Prostate gland (tissue), 2 donors: Measurements from ENCODE around the gene PAPSS1. TPM values are rescaled to one million over a fixed set of nuclear protein-coding genes. Genes with fewer than 3 reads are reported as not detected.

Experiments
- DNase-seq: peaks from one replicate; pipeline ENCODE4 v3.0.0-alpha.2; 2019; ENCODE audit warnings: low spot score
- H3K27ac ChIP-seq, 2 donors: fragments of 200-600 bp; sonication (generic); 2 replicates each; pipeline ENCODE4 v1.5.1; 2017 to 2019
- H3K27me3 ChIP-seq: fragments of 200-600 bp; sonication (generic); replicated peaks from 2 replicates; pipeline ENCODE4 v1.5.1; 2019; ENCODE audit not compliant: insufficient read depth
- H3K36me3 ChIP-seq, 2 donors: fragments of 200-600 bp; sonication (generic); 1 replicate in 1 of 2; 2 replicates in 1 of 2; pipeline versions ENCODE4 v1.5.1 to v1.8.1; 2017 to 2019
- H3K4me1 ChIP-seq: fragments of 200-600 bp; sonication (generic); replicated peaks from 2 replicates; pipeline ENCODE4 v1.5.1; 2019
- H3K4me3 ChIP-seq, 2 donors: fragments of 200-600 bp; sonication (generic); 2 replicates each; pipeline ENCODE4 v1.5.1; 2017 to 2019
- H3K9me3 ChIP-seq: fragments of 200-600 bp; sonication (generic); 2 replicates; pipeline ENCODE4 v1.5.1; 2017
- POLR2A ChIP-seq: fragments of 450-650 bp; IDR thresholded peaks from one replicate; pipeline ENCODE4 v1.6.1; 2016; ENCODE audit warnings: antibody characterized with exemption, mild to moderate bottlenecking
- POLR2AphosphoS5 ChIP-seq: sonication (generic); formaldehyde crosslinking; IDR thresholded peaks from one replicate; pipeline ENCODE4 v1.6.1; 2017; ENCODE audit warnings: antibody characterized with exemption
- WGBS: methylation state at CpG from one replicate; pipeline ENCODE4 v1.1.5; 2018; 5-methylcytosine and 5-hydroxymethylcytosine counted together
- intact Hi-C: fragments of 100-400 bp; cut with DNase I; formaldehyde crosslinking; loops from one replicate; pipeline ENCODE4 v1.14.2; 2022
- total RNA-seq, 2 donors: library from RNA; depleted of rRNA; stranded (reverse); fragments of >200 nt; gene quantifications; one replicate each; pipeline ENCODE4 v1.1.0, GENCODE V29; 2016
- TF ChIP-seq, protein P1 (sequence below), 4 experiments: fragments of 200-600 bp in 2 of 4; fragments of 450-650 bp in 2 of 4; sonication (generic) in 2 of 4; IDR thresholded peaks; 1 replicate in 3 of 4; 2 replicates in 1 of 4; pipeline ENCODE4 v1.5.1; 2016 to 2019; ENCODE audit warnings: antibody characterized with exemption in 4 of 4, mild to moderate bottlenecking in 2 of 4, moderate library complexity in 2 of 4

Gene PAPSS1
- total RNA-seq, 2 donors from 2014 or later: 38.3 to 74.6 TPM

DNA sequence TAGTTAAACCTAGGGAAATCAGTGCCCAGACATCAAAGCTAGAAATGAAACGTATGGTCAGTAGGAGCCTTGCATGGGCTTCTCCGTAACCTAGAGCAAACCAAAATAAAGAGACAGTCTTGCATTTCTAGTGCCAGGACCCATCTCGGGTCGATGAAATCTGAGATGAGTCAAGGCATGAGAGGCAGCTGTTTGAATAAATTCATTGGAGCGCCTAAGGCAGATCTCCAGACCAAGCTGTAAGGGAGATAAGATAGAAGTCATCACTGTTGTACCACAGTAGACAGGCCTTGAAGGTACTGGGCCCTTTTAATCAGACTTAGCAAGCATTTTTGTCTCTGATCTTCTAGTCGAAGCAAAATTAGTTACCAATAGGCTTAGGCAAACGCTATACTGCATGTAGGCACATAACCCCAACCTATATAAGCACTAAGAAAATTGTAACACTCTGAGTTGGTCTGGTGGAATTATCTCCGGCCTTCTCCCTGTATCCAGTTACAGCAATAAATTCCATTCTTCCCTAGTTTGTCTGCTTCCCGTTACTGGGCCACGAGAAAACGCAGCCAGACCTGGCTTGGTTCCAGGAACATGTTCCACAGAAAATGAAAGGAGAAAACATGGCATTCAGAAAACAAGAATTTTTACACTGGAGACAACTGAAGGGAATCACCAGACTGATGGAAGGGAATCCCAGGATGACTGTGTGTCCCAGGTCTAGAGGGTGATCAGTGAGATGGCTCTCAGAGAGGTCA, 21.1 kb upstream of the PAPSS1 start:
- H3K4me1 ChIP-seq: no peaks in the 10 kb centered on the region

DNA sequence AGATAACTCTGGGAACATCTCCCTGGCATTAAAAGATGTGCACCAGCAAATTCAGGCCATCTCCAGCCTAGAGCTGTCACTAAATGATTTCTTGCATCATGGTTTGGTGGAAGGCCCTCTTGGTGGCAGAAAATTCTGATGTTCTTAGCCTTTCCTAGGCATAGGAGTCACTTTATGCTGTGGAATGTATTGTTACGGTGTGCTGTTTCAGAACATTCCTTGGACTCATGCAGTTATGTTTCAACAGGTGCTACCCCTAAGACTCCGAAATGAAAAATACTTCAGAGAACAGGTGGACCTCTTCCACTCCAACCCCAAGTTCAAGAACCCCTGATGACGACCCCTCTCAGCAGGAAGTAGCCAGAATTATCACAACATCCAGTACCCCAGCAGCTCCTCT, 20.3 kb upstream of the PAPSS1 start:
- Histone ChIP-seq H3K36me3 (no peaks in the 10 kb centered on the region), H3K27me3 (no peaks in the 10 kb centered on the region), H3K27ac (peak overlapping the region; percentile 58 to 68), H3K4me1 (no peaks in the 10 kb centered on the region), H3K9me3 (no peaks in the 10 kb centered on the region), H3K4me3 (no peak overlapping the region)
- TF ChIP-seq POLR2AphosphoS5 (no peak), POLR2A (no peak)
- TF ChIP-seq, protein P1, sequence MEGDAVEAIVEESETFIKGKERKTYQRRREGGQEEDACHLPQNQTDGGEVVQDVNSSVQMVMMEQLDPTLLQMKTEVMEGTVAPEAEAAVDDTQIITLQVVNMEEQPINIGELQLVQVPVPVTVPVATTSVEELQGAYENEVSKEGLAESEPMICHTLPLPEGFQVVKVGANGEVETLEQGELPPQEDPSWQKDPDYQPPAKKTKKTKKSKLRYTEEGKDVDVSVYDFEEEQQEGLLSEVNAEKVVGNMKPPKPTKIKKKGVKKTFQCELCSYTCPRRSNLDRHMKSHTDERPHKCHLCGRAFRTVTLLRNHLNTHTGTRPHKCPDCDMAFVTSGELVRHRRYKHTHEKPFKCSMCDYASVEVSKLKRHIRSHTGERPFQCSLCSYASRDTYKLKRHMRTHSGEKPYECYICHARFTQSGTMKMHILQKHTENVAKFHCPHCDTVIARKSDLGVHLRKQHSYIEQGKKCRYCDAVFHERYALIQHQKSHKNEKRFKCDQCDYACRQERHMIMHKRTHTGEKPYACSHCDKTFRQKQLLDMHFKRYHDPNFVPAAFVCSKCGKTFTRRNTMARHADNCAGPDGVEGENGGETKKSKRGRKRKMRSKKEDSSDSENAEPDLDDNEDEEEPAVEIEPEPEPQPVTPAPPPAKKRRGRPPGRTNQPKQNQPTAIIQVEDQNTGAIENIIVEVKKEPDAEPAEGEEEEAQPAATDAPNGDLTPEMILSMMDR (IDR thresholded peaks at IDR 0.05): peak in 2 of 4 experiments; percentile 9 to 15
- intact Hi-C loops: loop anchor here (2.0 to 10.0 kb wide), 3 partner anchors 20 to 247 kb away; partner anchors contain the start of genes HADH, PAPSS1 and SGMS2
- no peak for DNase-seq
- WGBS: 49% methylated on average over 3 of the region's 3 CpGs

More for the DNA sequence above, 21.1 kb upstream of the PAPSS1 start:
- WGBS: 19% methylated on average over 11 of the region's 11 CpGs
- intact Hi-C loops: loop anchor here (2.0 to 10.0 kb wide), 3 partner anchors 20 to 246 kb away; partner anchors contain the start of genes HADH, PAPSS1 and SGMS2
- no peaks in the 10 kb centered on the region for H3K9me3 ChIP-seq
- no peak for TF ChIP-seq POLR2A
- TF ChIP-seq POLR2AphosphoS5: peak; percentile 75
- no peaks in the 10 kb centered on the region for H3K27me3 ChIP-seq
- H3K36me3 ChIP-seq: no peaks in the 10 kb centered on the region
- H3K4me3 ChIP-seq: no peak overlapping the region
- peak; percentile 49 for DNase-seq
- H3K27ac ChIP-seq: peak overlapping the region; percentile 58 to 68

DNA sequence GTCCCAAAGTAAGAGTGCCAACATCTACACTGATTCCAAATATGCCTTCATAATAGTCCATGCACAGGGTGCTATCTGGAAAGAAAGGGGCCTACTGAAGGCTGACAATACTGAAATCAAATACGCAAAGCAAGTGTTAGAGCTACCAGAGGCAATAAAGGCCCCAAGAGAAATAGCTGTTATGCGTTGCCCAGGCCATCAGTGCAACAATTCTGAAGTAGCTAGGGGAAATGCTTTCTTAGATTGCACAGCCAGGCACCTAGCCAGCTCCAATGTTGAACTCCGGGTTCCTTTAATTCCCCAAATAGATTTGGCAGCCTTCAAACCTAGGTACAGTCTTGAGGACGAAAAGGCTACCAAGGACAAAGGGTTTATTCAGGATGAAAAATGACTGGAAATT, 17.4 kb upstream of the PAPSS1 start:
- no peaks in the 10 kb centered on the region for H3K4me1 ChIP-seq
- TF ChIP-seq POLR2AphosphoS5 (no peak), POLR2A (no peak)
- TF ChIP-seq, protein P1 (IDR thresholded peaks at IDR 0.05): no peak
- no peak overlapping the region for H3K4me3 ChIP-seq
- H3K27me3 ChIP-seq: no peaks in the 10 kb centered on the region
- 44% methylated on average over 4 of the region's 4 CpGs for WGBS
- no peak for DNase-seq
- no peak overlapping the region for H3K27ac ChIP-seq
- no peaks in the 10 kb centered on the region for H3K9me3 ChIP-seq
- intact Hi-C loops: no loop called here
- no peaks in the 10 kb centered on the region for H3K36me3 ChIP-seq

DNA sequence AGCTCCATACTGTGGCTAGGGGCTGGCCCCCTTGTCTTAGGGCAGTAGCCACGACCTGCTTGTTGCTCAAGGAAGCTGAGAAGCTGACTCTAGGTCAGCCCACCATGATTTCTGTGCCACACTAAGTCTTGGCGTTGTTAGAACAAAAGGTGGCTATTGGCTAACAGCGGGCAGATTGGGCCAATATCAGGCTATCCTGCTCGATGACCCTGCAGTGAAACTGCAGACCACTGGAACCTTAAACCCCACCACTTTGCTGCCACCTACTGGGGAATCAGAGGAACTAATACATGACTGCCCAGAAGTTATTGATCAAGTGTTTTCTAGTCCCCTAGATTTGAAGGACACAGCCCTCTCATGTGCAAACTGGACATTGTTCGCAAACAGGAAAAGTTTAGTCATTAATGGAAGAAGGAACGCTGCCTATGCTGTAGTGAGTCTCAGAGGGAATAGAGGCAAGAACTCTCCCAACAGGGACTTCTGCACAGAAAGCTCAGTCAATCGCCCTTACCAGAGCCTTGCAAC, 17.0 kb upstream of the PAPSS1 start:
- intact Hi-C loops: no loop called here
- no peaks in the 10 kb centered on the region for H3K9me3 ChIP-seq
- H3K27ac ChIP-seq: no peak overlapping the region
- no peaks in the 10 kb centered on the region for H3K27me3 ChIP-seq
- no peaks in the 10 kb centered on the region for H3K36me3 ChIP-seq
- H3K4me3 ChIP-seq: no peak overlapping the region
- TF ChIP-seq, protein P1 (IDR thresholded peaks at IDR 0.05): peak; percentile 61 to 72 (median 64)
- TF ChIP-seq POLR2AphosphoS5: no peak
- 77% methylated on average over 7 of the region's 7 CpGs for WGBS
- no peak for DNase-seq
- no peaks in the 10 kb centered on the region for H3K4me1 ChIP-seq

DNA sequence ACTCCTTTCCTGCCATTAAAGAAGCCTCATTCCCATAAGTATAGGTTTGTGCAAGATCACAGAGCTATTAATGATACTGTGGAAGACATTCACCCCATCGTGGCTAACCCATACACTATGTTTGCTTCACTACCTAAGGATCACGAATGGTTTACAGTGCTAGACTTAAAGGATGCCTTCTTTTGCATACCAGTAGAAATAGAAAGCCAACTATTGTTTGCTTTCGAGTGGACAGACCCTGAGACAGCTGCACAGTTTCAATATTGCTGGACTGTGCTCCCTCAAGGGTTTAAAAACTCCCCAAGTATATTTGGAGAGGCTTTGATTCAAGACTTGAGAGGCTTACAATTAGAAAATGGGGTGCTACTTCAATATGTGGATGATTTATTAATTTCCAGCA, 16.0 kb upstream of the PAPSS1 start:
- TF ChIP-seq, protein P1 (IDR thresholded peaks at IDR 0.05): no peak
- TF ChIP-seq POLR2A: no peak
- TF ChIP-seq POLR2AphosphoS5: no peak
- H3K9me3 ChIP-seq: no peaks in the 10 kb centered on the region
- no peak overlapping the region for H3K27ac ChIP-seq
- intact Hi-C loops: no loop called here
- H3K4me1 ChIP-seq: no peaks in the 10 kb centered on the region
- H3K36me3 ChIP-seq: no peaks in the 10 kb centered on the region
- DNase-seq: no peak
- WGBS: 61% methylated on average over 3 of the region's 3 CpGs
- H3K4me3 ChIP-seq: no peak overlapping the region
- no peaks in the 10 kb centered on the region for H3K27me3 ChIP-seq
